T-helper 2 cell treated with Interferon-gamma antibody and Interleukin-4, amounts not matched to agents 5 μg/mL and 100 μg/mL, for 36 hours (primary cell): ENCODE measurements around the gene HDLBP.

ENCODE experiments used
- DNase-seq: peaks from one replicate; pipeline ENCODE4 v3.0.0; 2021; ENCODE audit warnings: low spot score
- H3K27ac Mint-ChIP-seq: one replicate; pipeline ENCODE4 v1.8.0; 2021; ENCODE audit warnings: mild to moderate bottlenecking, mixed read lengths
- H3K27me3 Mint-ChIP-seq: one replicate; pipeline ENCODE4 v1.8.0; 2021; ENCODE audit warnings: low read depth, mixed read lengths
- H3K36me3 Mint-ChIP-seq: one replicate; pipeline ENCODE4 v1.8.0; 2021; ENCODE audit warnings: low read depth, mixed read lengths
- H3K4me1 Mint-ChIP-seq: one replicate; pipeline ENCODE4 v1.8.0; 2021; ENCODE audit warnings: low read depth, mixed read lengths
- H3K4me3 Mint-ChIP-seq: one replicate; pipeline ENCODE4 v1.8.0; 2022; ENCODE audit warnings: mild to moderate bottlenecking, moderate library complexity, mixed read lengths
- H3K9me3 Mint-ChIP-seq: one replicate; pipeline ENCODE4 v1.8.0; 2021; ENCODE audit warnings: mixed read lengths

Gene HDLBP

DNA sequence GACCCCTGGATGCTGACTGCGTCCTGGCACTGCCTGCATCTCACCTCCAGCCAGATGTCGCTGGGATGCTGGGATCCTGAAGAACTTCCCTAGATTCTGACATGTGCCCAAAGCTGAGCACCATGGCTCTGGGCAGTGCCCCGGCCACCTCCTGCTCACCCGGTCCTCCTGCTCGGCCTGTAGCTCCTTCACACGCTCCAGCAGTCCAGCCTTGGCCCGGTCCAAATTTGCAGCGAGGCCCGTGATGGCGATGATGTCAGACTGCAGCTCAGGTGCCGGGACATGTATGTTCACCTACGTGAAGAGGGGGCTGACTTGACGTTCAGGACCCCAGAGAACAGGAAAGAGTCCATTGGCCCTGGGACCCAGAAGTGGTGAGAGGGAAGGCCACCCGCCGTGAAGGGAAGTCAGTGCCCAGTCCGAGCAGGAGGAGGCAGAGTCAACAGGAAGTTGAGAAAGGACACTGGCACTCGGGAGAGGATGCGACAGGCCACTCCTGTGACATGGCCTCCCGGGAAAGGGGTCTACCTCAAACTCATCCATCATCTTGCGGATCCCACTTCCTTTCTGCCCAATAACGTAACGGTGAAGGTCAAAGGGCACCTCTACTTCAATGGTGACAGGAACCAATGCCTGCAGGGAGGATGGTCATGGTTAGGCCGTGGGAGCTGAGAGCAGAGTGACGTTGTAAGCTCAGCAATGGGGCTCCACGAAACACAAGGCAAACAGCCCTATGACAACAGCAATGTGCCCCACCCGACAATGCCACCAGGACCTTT lies 80.3 kb downstream of the HDLBP start:
- Mint-ChIP-seq H3K4me1 (peaks cover 2% of the 10 kb centered on the region), H3K9me3 (no peaks in the 10 kb centered on the region), H3K4me3 (no peak overlapping the region), H3K27me3 (no peaks in the 10 kb centered on the region), H3K27ac (no peak overlapping the region), H3K36me3 (peaks cover 75% of the 10 kb centered on the region)
- no peak for DNase-seq

DNA sequence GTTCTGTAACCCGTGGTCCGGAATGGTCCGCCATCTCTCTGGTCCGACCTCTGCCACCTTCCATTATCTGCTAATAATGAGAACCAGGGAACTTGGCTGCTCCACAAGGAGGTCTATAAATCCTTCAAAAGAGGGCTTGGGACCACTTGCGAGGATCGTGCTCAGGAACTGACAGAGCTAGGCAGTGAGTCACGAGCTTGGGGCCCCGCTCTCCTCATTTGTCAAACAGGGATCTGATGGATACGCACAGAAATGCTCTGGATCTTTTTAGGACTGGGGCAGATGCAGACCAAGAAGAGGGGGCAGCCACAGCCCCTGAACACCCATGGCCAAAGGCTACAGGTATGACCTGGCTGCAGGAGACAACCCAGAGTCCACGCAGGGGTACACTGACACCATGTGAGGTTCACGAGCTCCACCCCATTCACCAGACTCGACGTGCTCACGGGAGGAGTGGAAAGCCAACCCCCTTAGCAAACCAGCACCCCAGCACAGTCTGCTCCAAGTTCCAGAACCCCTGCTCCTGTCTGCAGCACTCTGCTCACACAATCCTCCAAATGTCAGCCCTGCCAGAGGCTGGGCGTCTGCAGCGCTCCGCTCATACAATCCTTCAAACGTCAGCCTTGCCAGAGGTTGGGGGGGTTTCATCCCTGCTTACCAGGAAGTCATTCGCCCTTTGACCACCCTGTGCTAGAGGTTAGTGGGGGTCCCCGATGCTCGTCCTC lies 81.2 kb downstream of the HDLBP start:
- no peak overlapping the region for H3K27ac Mint-ChIP-seq

DNA sequence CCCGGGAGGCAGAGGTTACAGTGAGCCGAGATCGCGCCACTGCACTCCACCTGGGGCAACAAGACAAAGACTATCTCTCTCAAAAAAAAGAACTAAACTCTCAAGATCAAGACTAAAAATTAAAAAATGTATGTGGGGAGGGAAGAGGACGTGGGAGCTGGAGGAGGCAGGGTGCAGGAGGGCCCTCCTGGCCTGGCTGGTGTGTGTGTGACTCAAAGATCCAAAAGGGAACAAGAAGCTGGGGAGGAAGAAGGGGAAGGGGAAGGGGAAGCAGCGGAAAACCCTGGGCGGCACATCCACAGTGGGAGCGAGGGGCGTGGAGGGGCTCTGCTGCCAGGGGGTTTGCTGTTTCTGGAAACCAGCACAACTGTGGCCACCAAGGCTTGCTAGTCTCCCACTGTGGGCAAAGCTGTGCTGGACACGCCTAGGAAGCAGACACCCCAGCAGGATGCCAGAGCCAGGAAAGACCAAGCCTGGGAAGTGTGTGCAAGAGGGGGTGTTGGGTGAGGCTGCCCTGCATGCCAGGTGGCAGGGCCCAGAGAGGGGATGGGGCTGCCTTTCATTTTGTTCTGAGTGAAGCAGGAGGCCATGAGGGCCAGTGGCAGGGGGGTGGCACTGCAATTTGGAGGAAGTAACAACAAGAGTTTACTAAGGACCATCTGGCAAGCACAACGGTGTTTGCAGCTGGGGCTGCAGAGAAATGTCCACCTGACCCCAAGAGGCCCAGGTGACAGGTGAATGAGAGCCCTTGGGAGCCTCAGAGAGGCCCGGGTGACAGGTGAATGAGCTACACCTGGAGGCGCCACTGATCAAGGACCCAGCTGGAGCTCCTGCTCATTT lies 82.5 kb downstream of the HDLBP start:
- DNase-seq: no peak
- H3K4me3 Mint-ChIP-seq: no peak overlapping the region
- peaks cover 2% of the 10 kb centered on the region for H3K4me1 Mint-ChIP-seq
- no peaks in the 10 kb centered on the region for H3K27me3 Mint-ChIP-seq
- no peaks in the 10 kb centered on the region for H3K9me3 Mint-ChIP-seq
- H3K27ac Mint-ChIP-seq: no peak overlapping the region
- peaks cover 66% of the 10 kb centered on the region for H3K36me3 Mint-ChIP-seq

More for the DNA sequence above, 81.2 kb downstream of the HDLBP start:
- Mint-ChIP-seq H3K27me3 (no peaks in the 10 kb centered on the region), H3K4me1 (peaks cover 2% of the 10 kb centered on the region), H3K9me3 (no peaks in the 10 kb centered on the region), H3K4me3 (no peak overlapping the region), H3K36me3 (peaks cover 71% of the 10 kb centered on the region)
- no peak for DNase-seq

DNA sequence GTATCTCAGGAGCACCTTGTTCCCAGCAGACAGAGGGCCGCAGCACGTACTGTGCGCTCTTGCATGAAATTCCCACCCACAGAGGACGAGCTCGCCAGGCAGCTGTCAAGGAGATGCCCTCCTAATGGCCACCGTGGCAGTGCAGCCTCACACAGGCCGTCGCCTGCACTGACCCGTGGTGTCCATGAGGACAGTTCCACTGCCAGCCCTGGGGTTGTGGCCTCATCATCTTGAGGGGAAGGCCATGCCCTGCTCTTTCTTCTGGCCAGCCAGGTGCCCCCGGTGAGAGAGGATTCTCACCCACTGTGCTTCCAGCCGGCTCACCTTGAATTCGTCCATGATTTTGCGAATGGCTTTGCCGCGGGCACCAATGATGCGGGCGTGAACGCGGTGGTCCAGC lies 85.0 kb downstream of the HDLBP start:
- H3K9me3 Mint-ChIP-seq: no peaks in the 10 kb centered on the region
- H3K4me1 Mint-ChIP-seq: peaks cover 2% of the 10 kb centered on the region
- no peaks in the 10 kb centered on the region for H3K27me3 Mint-ChIP-seq
- no peak overlapping the region for H3K4me3 Mint-ChIP-seq
- peaks cover 55% of the 10 kb centered on the region for H3K36me3 Mint-ChIP-seq
- no peak for DNase-seq
- H3K27ac Mint-ChIP-seq: no peak overlapping the region

DNA sequence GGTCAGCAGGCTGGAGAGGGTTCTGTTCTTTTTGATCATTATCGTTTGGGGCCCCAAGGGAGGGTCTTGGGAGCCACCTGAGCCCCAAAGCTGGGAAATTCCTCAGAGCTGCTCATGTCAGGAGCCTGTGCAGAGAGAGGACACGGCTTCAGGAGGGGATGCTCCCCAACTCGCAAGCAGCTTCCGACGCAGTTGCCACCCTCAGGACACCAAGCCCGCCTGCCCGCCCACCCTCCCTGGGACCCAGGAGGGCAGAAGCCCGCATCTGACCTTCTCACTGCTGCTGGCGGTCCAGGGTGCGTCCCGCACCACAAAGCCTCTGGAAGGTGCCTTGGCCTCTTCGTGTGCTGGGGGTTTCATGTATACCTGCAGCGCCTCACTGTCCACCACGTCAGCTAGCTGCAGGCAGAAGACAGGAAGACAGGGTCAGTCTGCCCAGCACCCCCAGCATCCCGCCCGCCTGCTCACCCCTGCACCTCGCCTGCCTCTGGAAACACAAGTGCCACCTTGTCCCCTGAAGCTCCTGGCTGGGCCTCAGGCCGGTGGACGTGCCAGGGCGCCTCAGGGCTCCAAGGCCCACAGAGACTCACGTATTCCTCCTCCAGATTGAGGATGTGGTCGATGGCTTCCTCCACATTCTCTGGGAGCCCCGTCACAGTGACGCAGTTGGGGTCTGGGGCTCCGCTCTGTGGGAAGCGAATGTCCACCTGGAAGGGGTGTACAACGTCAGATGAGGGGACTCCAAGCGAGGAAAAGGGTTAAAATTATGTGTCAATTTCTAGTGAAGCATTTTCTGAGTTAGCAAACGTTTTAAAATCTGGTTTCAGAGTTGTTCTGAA lies 85.7 kb downstream of the HDLBP start:
- Mint-ChIP-seq H3K4me1 (peaks cover 2% of the 10 kb centered on the region), H3K36me3 (peaks cover 48% of the 10 kb centered on the region), H3K4me3 (no peak overlapping the region), H3K27me3 (no peaks in the 10 kb centered on the region), H3K9me3 (no peaks in the 10 kb centered on the region), H3K27ac (no peak overlapping the region)
- DNase-seq: no peak

DNA sequence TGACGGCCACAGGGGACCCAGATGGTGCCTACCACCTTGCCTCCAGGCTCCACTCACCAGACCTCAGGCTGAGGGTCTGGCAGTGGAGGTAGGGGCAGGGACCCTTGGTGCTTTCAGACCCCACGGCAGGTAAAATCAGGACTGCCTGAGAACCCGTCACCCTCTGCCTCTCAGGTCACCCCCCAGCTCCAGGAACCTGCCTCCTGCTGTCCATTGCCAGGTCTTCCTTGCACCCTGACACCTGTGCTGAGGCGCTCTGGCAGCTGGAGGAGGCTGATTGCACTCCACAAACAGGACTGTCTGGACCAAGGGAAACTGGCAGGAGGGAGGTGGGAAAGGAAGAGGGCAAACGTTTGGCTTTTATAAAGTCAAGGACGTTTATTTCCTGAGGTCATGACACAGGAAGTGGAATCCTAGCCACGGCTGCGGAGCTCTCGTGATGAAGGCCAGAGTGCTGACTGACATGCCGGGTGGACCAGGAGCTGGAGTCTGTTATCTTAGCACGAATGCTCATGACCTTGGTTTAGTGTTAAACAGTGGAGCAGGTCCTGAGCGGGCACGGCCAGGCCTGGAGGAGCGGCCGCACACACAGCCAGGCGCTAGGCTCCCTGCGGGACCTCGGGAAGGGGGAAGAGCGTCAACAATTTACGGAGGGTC lies 86.5 kb downstream of the HDLBP start:
- peaks cover 44% of the 10 kb centered on the region for H3K36me3 Mint-ChIP-seq
- H3K27me3 Mint-ChIP-seq: no peaks in the 10 kb centered on the region
- H3K27ac Mint-ChIP-seq: no peak overlapping the region
- peaks cover 2% of the 10 kb centered on the region for H3K4me1 Mint-ChIP-seq
- DNase-seq: no peak
- H3K4me3 Mint-ChIP-seq: no peak overlapping the region
- no peaks in the 10 kb centered on the region for H3K9me3 Mint-ChIP-seq

DNA sequence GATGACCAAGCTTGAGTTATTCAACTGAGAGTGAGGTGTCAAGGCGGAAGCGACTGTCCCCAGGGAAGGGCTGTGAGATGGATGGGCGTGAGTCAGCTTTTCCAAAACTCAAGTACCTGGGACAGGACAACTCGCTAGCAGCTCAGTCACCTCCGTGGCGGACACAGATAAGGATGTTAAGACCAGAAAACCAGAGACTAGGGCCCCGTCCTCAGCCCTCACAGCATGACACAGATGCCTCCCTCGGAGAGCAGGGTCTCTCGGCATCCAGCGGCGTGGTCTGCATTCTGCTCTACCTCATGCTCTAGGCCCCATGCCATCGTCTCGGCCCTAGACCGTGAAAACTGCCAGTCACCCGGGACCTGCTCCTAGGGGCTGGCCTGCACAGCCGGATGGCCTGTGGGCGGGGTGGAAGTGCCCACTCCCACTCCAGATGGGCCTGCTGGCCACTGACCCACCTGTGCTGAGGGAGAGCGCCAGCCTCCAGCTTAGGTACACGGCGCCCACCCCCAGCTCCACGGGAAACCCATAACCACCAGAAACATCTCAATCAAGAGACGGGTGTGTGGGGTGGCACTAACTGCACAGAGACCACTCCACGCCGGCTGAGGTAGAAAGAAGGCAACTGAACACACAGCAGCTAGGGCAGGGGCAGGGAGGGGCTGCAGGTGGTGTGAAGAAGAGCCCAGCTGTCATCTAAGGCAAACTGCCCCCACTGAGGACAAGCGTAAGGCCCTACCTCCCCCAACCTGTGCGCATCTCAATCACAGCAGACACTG lies 87.2 kb downstream of the HDLBP start:
- Mint-ChIP-seq H3K36me3 (peaks cover 43% of the 10 kb centered on the region), H3K27me3 (no peaks in the 10 kb centered on the region), H3K4me3 (no peak overlapping the region), H3K4me1 (peaks cover 2% of the 10 kb centered on the region), H3K9me3 (no peaks in the 10 kb centered on the region), H3K27ac (no peak overlapping the region)
- DNase-seq: no peak

DNA sequence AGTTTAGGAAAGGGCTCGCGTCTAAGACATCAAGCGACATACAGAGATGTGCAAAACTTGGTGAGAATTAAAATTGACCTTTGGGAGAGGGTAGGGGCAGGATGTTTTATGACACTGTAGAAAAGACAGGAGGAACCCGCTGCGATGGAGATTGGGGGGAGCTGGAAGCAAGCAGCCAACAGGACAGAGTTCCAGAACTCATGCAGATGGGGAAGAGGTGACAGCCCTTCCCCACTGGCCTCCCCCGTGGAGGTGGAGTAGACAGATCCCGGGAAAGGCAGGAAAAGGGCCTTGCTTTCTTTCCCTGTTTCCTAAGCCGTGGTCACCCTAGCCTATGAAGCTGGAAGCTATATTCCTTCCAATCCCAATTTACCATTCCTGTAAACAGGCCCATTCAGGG lies 87.9 kb downstream of the HDLBP start:
- Mint-ChIP-seq H3K36me3 (peaks cover 38% of the 10 kb centered on the region), H3K27ac (peak overlapping the region; percentile 62)

DNA sequence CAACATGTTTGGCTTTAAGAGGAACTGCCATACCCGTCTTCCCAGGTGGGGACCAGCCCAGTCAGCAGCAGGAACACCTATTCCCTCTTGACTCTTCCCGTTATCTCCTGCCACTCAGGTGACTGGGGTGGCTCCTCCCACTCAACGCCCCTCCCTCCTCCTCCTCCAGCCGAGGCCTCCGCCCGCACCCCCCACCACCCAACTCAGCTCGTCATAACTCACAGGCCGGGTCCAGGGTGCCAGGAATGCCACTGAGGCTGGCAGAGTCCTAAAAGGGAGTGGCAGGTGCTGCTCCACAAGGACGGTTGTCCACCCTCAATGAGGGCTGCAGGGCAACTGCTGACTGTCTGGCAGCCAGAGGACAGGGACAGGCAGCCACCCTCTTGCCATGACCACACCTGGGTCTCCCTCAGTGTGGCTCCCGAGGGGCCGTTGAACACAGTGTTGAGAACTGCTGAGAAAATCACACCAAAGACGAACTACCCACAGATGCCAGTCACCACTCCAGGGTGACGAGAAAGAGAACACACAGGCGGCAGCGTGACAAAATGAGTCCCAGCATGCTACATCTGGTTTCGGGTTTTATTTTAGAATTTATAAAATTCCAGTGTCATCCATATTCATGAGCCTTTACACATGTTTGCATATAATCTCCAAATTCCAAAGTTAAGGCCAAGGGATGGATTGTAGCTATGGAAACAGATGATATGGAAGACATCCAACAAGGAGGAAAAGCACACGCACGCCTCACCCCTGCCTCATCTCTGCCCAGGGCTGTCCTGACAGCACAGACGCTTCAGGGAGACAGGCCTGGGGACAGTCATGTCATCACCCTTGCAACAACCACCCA lies 88.5 kb downstream of the HDLBP start:
- Mint-ChIP-seq H3K9me3 (no peaks in the 10 kb centered on the region), H3K27me3 (no peaks in the 10 kb centered on the region), H3K4me1 (no peaks in the 10 kb centered on the region), H3K27ac (peak overlapping the region; percentile 62), H3K36me3 (peaks cover 32% of the 10 kb centered on the region), H3K4me3 (no peak overlapping the region)
- DNase-seq: no peak

More for the DNA sequence above, 87.9 kb downstream of the HDLBP start:
- no peak overlapping the region for H3K4me3 Mint-ChIP-seq
- H3K9me3 Mint-ChIP-seq: no peaks in the 10 kb centered on the region
- DNase-seq: no peak
- H3K27me3 Mint-ChIP-seq: no peaks in the 10 kb centered on the region
- H3K4me1 Mint-ChIP-seq: peaks cover under 1% of the 10 kb centered on the region

DNA sequence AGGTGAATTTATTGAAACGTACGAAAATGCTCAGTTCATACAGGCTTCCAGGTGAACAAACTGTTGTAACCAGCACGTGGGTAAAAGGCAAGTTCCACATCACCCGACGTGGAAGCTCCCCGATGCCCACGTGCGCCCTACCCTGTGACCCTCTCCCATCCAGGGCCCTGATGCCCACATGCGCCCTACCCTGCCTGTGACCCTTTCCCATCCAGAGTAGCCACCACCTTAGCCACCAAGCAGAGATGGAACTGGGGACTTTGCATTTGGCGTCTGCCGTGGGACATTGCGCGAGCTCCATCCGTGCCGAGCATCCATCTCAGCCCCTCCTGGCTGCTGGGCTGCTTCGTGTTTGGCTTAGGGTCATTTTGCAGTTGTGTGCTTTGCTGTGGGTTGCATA lies 89.5 kb downstream of the HDLBP start:
- Mint-ChIP-seq H3K36me3 (peaks cover 25% of the 10 kb centered on the region), H3K4me1 (no peaks in the 10 kb centered on the region), H3K9me3 (no peaks in the 10 kb centered on the region), H3K27ac (no peak overlapping the region), H3K4me3 (no peak overlapping the region), H3K27me3 (no peaks in the 10 kb centered on the region)
- no peak for DNase-seq

DNA sequence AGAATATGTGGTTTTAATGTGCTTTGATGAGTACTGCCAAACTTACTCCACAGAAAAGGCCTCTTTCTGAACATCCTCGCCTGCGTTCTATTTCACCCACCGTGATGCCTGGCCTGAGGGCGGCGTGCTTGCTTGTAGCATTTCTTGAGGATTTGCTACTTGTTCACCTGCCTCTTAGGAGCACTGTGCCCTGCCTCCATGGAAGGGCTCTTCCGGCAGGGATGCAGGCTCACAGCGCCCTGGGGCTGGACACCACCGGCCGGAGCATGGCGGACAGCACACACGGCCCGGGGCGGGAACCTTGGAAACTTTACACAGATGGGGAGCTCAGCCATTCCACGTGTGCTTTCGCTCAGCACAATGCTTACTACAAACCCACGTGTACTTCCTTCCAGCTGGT lies 89.9 kb downstream of the HDLBP start:
- DNase-seq: no peak
- no peak overlapping the region for H3K27ac Mint-ChIP-seq
- no peaks in the 10 kb centered on the region for H3K27me3 Mint-ChIP-seq
- H3K4me3 Mint-ChIP-seq: no peak overlapping the region
- H3K4me1 Mint-ChIP-seq: no peaks in the 10 kb centered on the region
- H3K36me3 Mint-ChIP-seq: peaks cover 22% of the 10 kb centered on the region
- H3K9me3 Mint-ChIP-seq: no peaks in the 10 kb centered on the region
